Mesenchymal stem cell (in vitro differentiated cells and primary cell): ENCODE results near the gene SULF2.
A peak's percentile ranks its signal among the peaks of the same experiment; 100 is the strongest.

ENCODE experiments used
- DNase-seq: peaks from one replicate; pipeline ENCODE4 v3.0.0-alpha.2; 2013
- H2AFZ ChIP-seq: one replicate; pipeline ENCODE4 v1.6.1; 2013; ENCODE audit warnings: low read depth, mild to moderate bottlenecking, control low read depth, inconsistent platforms, low read length, moderate library complexity
- H2AK5ac ChIP-seq: 2 replicates; pipeline ENCODE4 v1.6.1; 2013; ENCODE audit warnings: low read length, moderate library complexity, mild to moderate bottlenecking, inconsistent platforms; ENCODE audit not compliant: severe bottlenecking
- H2BK120ac ChIP-seq: one replicate; pipeline ENCODE4 v1.6.1; 2013; ENCODE audit warnings: low read depth, mild to moderate bottlenecking, inconsistent platforms, low read length, moderate library complexity
- H2BK12ac ChIP-seq, 2 experiments: one replicate each; pipeline ENCODE4 v1.6.1; 2013; ENCODE audit warnings: inconsistent platforms in 2 of 2, low read length in 2 of 2, mild to moderate bottlenecking in 2 of 2, moderate library complexity in 2 of 2, control low read depth in 1 of 2
- H2BK15ac ChIP-seq: one replicate; pipeline ENCODE4 v1.6.1; 2013; ENCODE audit warnings: mild to moderate bottlenecking, low read depth, inconsistent platforms; ENCODE audit not compliant: poor library complexity, severe bottlenecking
- H2BK5ac ChIP-seq: 2 replicates; pipeline ENCODE4 v1.6.1; 2013; ENCODE audit warnings: low read depth, mild to moderate bottlenecking, low read length, control low read depth, inconsistent platforms; ENCODE audit not compliant: poor library complexity, severe bottlenecking
- H3K14ac ChIP-seq, 2 experiments: one replicate each; pipeline ENCODE4 v1.6.1; 2013; ENCODE audit warnings: inconsistent platforms in 2 of 2, low read length in 2 of 2, control low read depth in 1 of 2, mild to moderate bottlenecking in 1 of 2, moderate library complexity in 1 of 2
- H3K18ac ChIP-seq, 2 experiments: one replicate each; pipeline ENCODE4 v1.6.1; 2013; ENCODE audit warnings: inconsistent platforms in 2 of 2, low read length in 2 of 2, control low read depth in 1 of 2, low read depth in 1 of 2, mild to moderate bottlenecking in 1 of 2
- H3K23ac ChIP-seq, 2 experiments: one replicate each; pipeline ENCODE4 v1.6.1; 2013; ENCODE audit warnings: inconsistent platforms in 2 of 2, low read length in 2 of 2, mild to moderate bottlenecking in 2 of 2, moderate library complexity in 2 of 2, control low read depth in 1 of 2
- H3K27ac ChIP-seq: 2 replicates; pipeline ENCODE4 v1.5.1; 2013; ENCODE audit warnings: mild to moderate bottlenecking, moderate library complexity, low read length, control low read depth, inconsistent platforms; ENCODE audit not compliant: poor library complexity, severe bottlenecking
- H3K27me3 ChIP-seq, 2 experiments: 2 replicates each; pipeline versions ENCODE4 v1.6.1 to v1.7.0; 2013; ENCODE audit warnings: low read length in 2 of 2, mild to moderate bottlenecking in 2 of 2, moderate library complexity in 2 of 2, control low read depth in 1 of 2, inconsistent platforms in 1 of 2; ENCODE audit not compliant: control insufficient read depth in 1 of 2, insufficient read depth in 1 of 2
- H3K36me3 ChIP-seq, 2 experiments: 2 replicates each; pipeline versions ENCODE4 v1.6.1 to v1.7.0; 2013; ENCODE audit warnings: low read length in 2 of 2, control low read depth in 1 of 2, inconsistent platforms in 1 of 2, low read depth in 1 of 2, mild to moderate bottlenecking in 1 of 2; ENCODE audit not compliant: insufficient read depth in 2 of 2, control insufficient read depth in 1 of 2
- H3K4ac ChIP-seq, 2 experiments: one replicate each; pipeline ENCODE4 v1.6.1; 2013; ENCODE audit warnings: inconsistent platforms in 2 of 2, low read length in 2 of 2, mild to moderate bottlenecking in 2 of 2, moderate library complexity in 2 of 2, control low read depth in 1 of 2, low read depth in 1 of 2
- H3K4me1 ChIP-seq: 2 replicates; pipeline ENCODE4 v1.6.1; 2013; ENCODE audit warnings: low read depth, low read length, control low read depth; ENCODE audit not compliant: control insufficient read depth, insufficient read depth
- H3K4me2 ChIP-seq: 2 replicates; pipeline ENCODE4 v1.6.1; 2013; ENCODE audit warnings: low read length, mild to moderate bottlenecking, inconsistent platforms; ENCODE audit not compliant: poor library complexity, severe bottlenecking
- H3K4me3 ChIP-seq, 2 experiments: 2 replicates each; pipeline versions ENCODE4 v1.5.1 to v1.7.0; 2013; ENCODE audit warnings: low read length in 2 of 2, mild to moderate bottlenecking in 2 of 2, control low read depth in 1 of 2, low read depth in 1 of 2; ENCODE audit not compliant: insufficient read depth in 1 of 2
- H3K79me1 ChIP-seq: replicated peaks from 2 replicates; pipeline ENCODE4 v1.6.1; 2013; ENCODE audit warnings: mild to moderate bottlenecking, control low read depth, low read length, inconsistent platforms; ENCODE audit not compliant: poor library complexity, severe bottlenecking
- H3K9ac ChIP-seq: 2 replicates; pipeline ENCODE4 v1.7.0; 2013; ENCODE audit warnings: mild to moderate bottlenecking, low read length, moderate library complexity
- H3K9me3 ChIP-seq: 2 replicates; pipeline ENCODE4 v1.7.0; 2013; ENCODE audit warnings: mild to moderate bottlenecking, low read length; ENCODE audit not compliant: control insufficient read depth
- H4K8ac ChIP-seq: one replicate; pipeline ENCODE4 v1.6.1; 2013; ENCODE audit warnings: inconsistent platforms, mild to moderate bottlenecking, low read length, moderate library complexity
- H4K91ac ChIP-seq: one replicate; pipeline ENCODE4 v1.6.1; 2013; ENCODE audit warnings: mild to moderate bottlenecking, low read length, inconsistent platforms
- WGBS: methylation state at CpG from one replicate; pipeline ENCODE4 v1.1.7; 2013; ENCODE audit warnings: mixed read lengths; 5-methylcytosine and 5-hydroxymethylcytosine counted together

SULF2 gene

GRCh38 chr20:47786765-47787107 lies 1.5 kb upstream of the SULF2 start:
- H3K4me1 ChIP-seq: peaks cover 20% of the 10 kb centered on the region
- H2BK120ac ChIP-seq: no peak overlapping the region
- no peak overlapping the region for H2AK5ac ChIP-seq
- no peak overlapping the region for H2AFZ ChIP-seq
- no peak overlapping the region for H2BK12ac ChIP-seq
- no peak overlapping the region for H3K23ac ChIP-seq
- H3K36me3 ChIP-seq: peaks cover 0 to 3% of the 10 kb centered on the region in 2 experiments
- peak overlapping the region; percentile 98 for H3K4me2 ChIP-seq
- H3K14ac ChIP-seq: no peak overlapping the region
- no peak overlapping the region for H3K4ac ChIP-seq
- no peak overlapping the region for H2BK5ac ChIP-seq
- WGBS: 20% methylated on average over 6 of the region's 6 CpGs
- peaks cover 32 to 63% of the 10 kb centered on the region in 2 experiments for H3K27me3 ChIP-seq
- peak overlapping the region in 1 of 2 experiments; percentile 24 for H3K18ac ChIP-seq
- no peak for DNase-seq
- H3K79me1 ChIP-seq: peaks cover 11% of the 10 kb centered on the region
- H3K4me3 ChIP-seq: peak overlapping the region in 1 of 2 experiments; percentile 77
- no peak overlapping the region for H2BK15ac ChIP-seq
- no peak overlapping the region for H4K91ac ChIP-seq
- peak overlapping the region; percentile 68 for H3K9ac ChIP-seq
- H3K9me3 ChIP-seq: no peaks in the 10 kb centered on the region
- no peak overlapping the region for H4K8ac ChIP-seq
- H3K27ac ChIP-seq: peak overlapping the region; percentile 73

GRCh38 chr20:47785854-47786764 lies 828 bp upstream of the SULF2 start:
- H2AFZ ChIP-seq: no peak overlapping the region
- H2BK120ac ChIP-seq: no peak overlapping the region
- H3K79me1 ChIP-seq: peaks cover 13% of the 10 kb centered on the region
- H4K91ac ChIP-seq: no peak overlapping the region
- H4K8ac ChIP-seq: peak overlapping the region; percentile 24
- peak overlapping the region; percentile 63 for H2BK5ac ChIP-seq
- no peak overlapping the region for H2AK5ac ChIP-seq
- H3K9me3 ChIP-seq: no peaks in the 10 kb centered on the region
- H2BK15ac ChIP-seq: no peak overlapping the region
- peak overlapping the region; percentile 71 to 72 for H3K18ac ChIP-seq
- peak overlapping the region; percentile 7 to 38 for H2BK12ac ChIP-seq
- H3K27me3 ChIP-seq: peaks cover 37 to 69% of the 10 kb centered on the region in 2 experiments
- H3K23ac ChIP-seq: peak overlapping the region in 1 of 2 experiments; percentile 61
- H3K36me3 ChIP-seq: peaks cover 0 to 9% of the 10 kb centered on the region in 2 experiments
- peak overlapping the region; percentile 73 for H3K27ac ChIP-seq
- peak overlapping the region; percentile 98 for H3K4me2 ChIP-seq
- peak overlapping the region; percentile 68 for H3K9ac ChIP-seq
- H3K4ac ChIP-seq: no peak overlapping the region
- H3K4me3 ChIP-seq: peak overlapping the region; percentile 74 to 77
- WGBS: under 1% methylated on average over 72 of the region's 86 CpGs
- peak; percentile 90 for DNase-seq
- H3K14ac ChIP-seq: no peak overlapping the region
- H3K4me1 ChIP-seq: peaks cover 19% of the 10 kb centered on the region

GRCh38 chr20:47784599-47785310 lies 526 bp downstream of the SULF2 start:
- H3K27me3 ChIP-seq: peaks cover 35 to 70% of the 10 kb centered on the region in 2 experiments
- H3K79me1 ChIP-seq: peaks cover 17% of the 10 kb centered on the region
- no peak overlapping the region for H4K8ac ChIP-seq
- peaks cover 0 to 13% of the 10 kb centered on the region in 2 experiments for H3K36me3 ChIP-seq
- no peak overlapping the region for H2BK120ac ChIP-seq
- peak overlapping the region; percentile 28 to 40 for H3K18ac ChIP-seq
- no peak overlapping the region for H3K27ac ChIP-seq
- no peak overlapping the region for H2BK12ac ChIP-seq
- peak overlapping the region; percentile 61 for H2BK5ac ChIP-seq
- H2BK15ac ChIP-seq: peak overlapping the region; percentile 1
- peaks cover 19% of the 10 kb centered on the region for H3K4me1 ChIP-seq
- H3K4me2 ChIP-seq: peak overlapping the region; percentile 94
- no peak overlapping the region for H3K4ac ChIP-seq
- H2AK5ac ChIP-seq: no peak overlapping the region
- H3K4me3 ChIP-seq: peak overlapping the region; percentile 74 to 76
- WGBS: under 1% methylated on average over 40 of the region's 69 CpGs
- DNase-seq: peak; percentile 64
- no peak overlapping the region for H3K14ac ChIP-seq
- H3K9ac ChIP-seq: peak overlapping the region; percentile 78
- peak overlapping the region in 1 of 2 experiments; percentile 23 for H3K23ac ChIP-seq
- H3K9me3 ChIP-seq: no peaks in the 10 kb centered on the region
- H2AFZ ChIP-seq: no peak overlapping the region
- H4K91ac ChIP-seq: no peak overlapping the region
